ENCODE data around the gene WNT3A.

Gene WNT3A

GRCh38 chr1:228007049-228007800 lies 427 bp downstream of the WNT3A start:
- POLR2A ChIA-PET: interaction anchor here (0.5 kb wide), 1 partner anchor 82 kb away, joined by 3 read pairs; no protein-coding TSS in a partner anchor
- peak; percentile 20 for DNase-seq (ENCODE audit: extremely low spot score)
- CTCF ChIA-PET: no interaction called here
- TF ChIP-seq CTCF (IDR thresholded peaks at IDR 0.05; ENCODE audit: control extremely low read depth, extremely low read depth, low read depth, missing control alignments): no peak

- POLR2A ChIA-PET: no interaction called here
- no peak for TF ChIP-seq CTCF (IDR thresholded peaks at IDR 0.05; ENCODE audit: control extremely low read depth, extremely low read depth, low read depth, missing control alignments)
- CTCF ChIA-PET: no interaction called here
- peak; percentile 19 for DNase-seq (ENCODE audit: extremely low spot score)
Measured at GRCh38 chr1:228007801-228008341, 1.1 kb downstream of the WNT3A start.

GRCh38 chr1:228008391-228009115 lies 1.8 kb downstream of the WNT3A start:
- peak; percentile 25 for DNase-seq (ENCODE audit: extremely low spot score)
- ChIA-PET POLR2A (no interaction called here), CTCF (no interaction called here)
- no peak for TF ChIP-seq CTCF (IDR thresholded peaks at IDR 0.05; ENCODE audit: control extremely low read depth, extremely low read depth, low read depth, missing control alignments)

GRCh38 chr1:228009116-228009827 lies 2.5 kb downstream of the WNT3A start:
- CTCF ChIA-PET: interaction anchor here (1.1 kb wide), 1 partner anchor 9 kb away, joined by 3 read pairs; no protein-coding TSS in a partner anchor
- no peak for TF ChIP-seq CTCF (IDR thresholded peaks at IDR 0.05; ENCODE audit: control extremely low read depth, extremely low read depth, low read depth, missing control alignments)
- peak; percentile 28 for DNase-seq (ENCODE audit: extremely low spot score)
- POLR2A ChIA-PET: no interaction called here

- no peak for TF ChIP-seq CTCF (IDR thresholded peaks at IDR 0.05; ENCODE audit: control extremely low read depth, extremely low read depth, low read depth, missing control alignments)
- ChIA-PET CTCF (interaction anchor here (1.1 to 1.3 kb wide), 2 partner anchors 8 to 11 kb away, joined by 3 to 6 read pairs; no protein-coding TSS in a partner anchor), POLR2A (interaction anchor here (1.0 kb wide), 1 partner anchor 92 kb away, joined by 4 read pairs; no protein-coding TSS in a partner anchor)
- peak; percentile 15 for DNase-seq (ENCODE audit: extremely low spot score)
Measured at GRCh38 chr1:228009828-228010775, 3.3 kb downstream of the WNT3A start.

All from GM10248 (cell line).